Suprapubic skin (tissue), 4 donors: ENCODE measurements around the gene BMPER.

Source experiments
- POLR2A ChIP-seq, 2 donors: fragments of 450-650 bp; IDR thresholded peaks; one replicate each; pipeline ENCODE4 v1.6.1; 2017; ENCODE audit warnings: antibody characterized with exemption in 2 of 2, mild to moderate bottlenecking in 2 of 2, moderate library complexity in 2 of 2
- POLR2AphosphoS5 ChIP-seq, 3 donors: sonication (generic); formaldehyde crosslinking; IDR thresholded peaks; one replicate each; pipeline ENCODE4 v1.6.1; 2017; ENCODE audit warnings: antibody characterized with exemption in 3 of 3

- no peak for TF ChIP-seq POLR2A (IDR thresholded peaks at IDR 0.05)
- TF ChIP-seq POLR2AphosphoS5 (IDR thresholded peaks at IDR 0.05) = no peak
These were observed 14.1 kb downstream of the BMPER start for GRCh38 chr7:33919449-33919848.
